Erythroblast (primary cell): ENCODE measurements around the gene TSHZ1.

Experiments used
- GATA1 ChIP-seq: IDR thresholded peaks from 2 replicates; pipeline ENCODE4 v1.6.1; 2011; ENCODE audit warnings: low read depth, mild to moderate bottlenecking, control low read depth, low read length, moderate library complexity
- POLR2A ChIP-seq: IDR thresholded peaks from 2 replicates; pipeline ENCODE4 v1.6.1; 2011; ENCODE audit warnings: mild to moderate bottlenecking, low read length

GRCh38 chr18:75212751-75213090 lies 2.1 kb downstream of the TSHZ1 start:
- TF ChIP-seq POLR2A: no peak
- TF ChIP-seq GATA1: no peak
